Mesothelial cell of epicardium (in vitro differentiated cells): Measurements from ENCODE around the gene GJB2. TPM values are rescaled to one million over a fixed set of nuclear protein-coding genes. Genes with fewer than 3 reads are reported as not detected.
"Not testable (repeated sequence)": the region's sequence is repeated elsewhere in the genome, so short reads cannot be mapped to it uniquely, and the experiment has no call there.

ENCODE experiments used
- DNase-seq, 2 experiments: peaks; one replicate each; pipeline ENCODE4 v3.0.0; 2021; ENCODE audit warnings: low spot score in 2 of 2; ENCODE audit not compliant: unreplicated experiment in 2 of 2
- H3K27ac Mint-ChIP-seq: 2 replicates; pipeline ENCODE4 v1.8.0; 2021; ENCODE audit warnings: mixed read lengths
- H3K27me3 Mint-ChIP-seq: 2 replicates; pipeline ENCODE4 v1.8.0; 2021; ENCODE audit warnings: low read depth, mixed read lengths
- H3K36me3 Mint-ChIP-seq: 2 replicates; pipeline ENCODE4 v1.8.0; 2021; ENCODE audit warnings: mixed read lengths
- H3K4me1 Mint-ChIP-seq: 2 replicates; pipeline ENCODE4 v1.8.0; 2021; ENCODE audit warnings: mixed read lengths
- H3K4me3 Mint-ChIP-seq: 2 replicates; pipeline ENCODE4 v1.8.0; 2021; ENCODE audit warnings: mild to moderate bottlenecking, moderate library complexity, mixed read lengths
- H3K9me3 Mint-ChIP-seq: 2 replicates; pipeline ENCODE4 v1.8.0; 2021; ENCODE audit warnings: mixed read lengths
- CTCF ChIP-seq: fragments of 200-600 bp; sonication (generic); IDR thresholded peaks from one replicate; pipeline ENCODE4 v1.5.0; 2021; ENCODE audit warnings: antibody characterized with exemption; ENCODE audit not compliant: unreplicated experiment
- total RNA-seq: library from RNA; stranded (reverse); gene quantifications from 3 replicates; pipeline ENCODE4 v1.2.1, GENCODE V29; 2021

Gene GJB2
- total RNA-seq, 1 donor from 2014 or later: 25.4 TPM

GRCh38 chr13:20161275-20161950 is 31.3 kb downstream of the GJB2 start:
- H3K27ac Mint-ChIP-seq: no peak overlapping the region
- peaks cover 30% of the 10 kb centered on the region for H3K4me1 Mint-ChIP-seq
- H3K4me3 Mint-ChIP-seq: peak overlapping the region; percentile 60
- no peaks in the 10 kb centered on the region for H3K9me3 Mint-ChIP-seq
- peaks cover 51% of the 10 kb centered on the region for H3K27me3 Mint-ChIP-seq
- no peak for TF ChIP-seq CTCF
- DNase-seq: no peak
- H3K36me3 Mint-ChIP-seq: no peaks in the 10 kb centered on the region

- no peak for TF ChIP-seq CTCF
- DNase-seq: peak; percentile 64 to 81
- Mint-ChIP-seq H3K9me3 (no peaks in the 10 kb centered on the region), H3K4me3 (peak within 1 kb of the TSS; percentile 76), H3K27me3 (peaks cover 57% of the 10 kb centered on the region), H3K36me3 (no peaks in the 10 kb centered on the region), H3K4me1 (peaks cover 22% of the 10 kb centered on the region), H3K27ac (peak within 1 kb of the TSS; percentile 78)
Observed at GRCh38 chr13:20160306-20161274, 32.1 kb downstream of the GJB2 start, which contains the start of gene GJA3. TSS of gene GJA3 (minus strand) at chr13:20161052. CDS start at chr13:20143288, 17,764 bp downstream.

GRCh38 chr13:20159646-20160305 is 33.0 kb downstream of the GJB2 start:
- no peak for TF ChIP-seq CTCF
- peak overlapping the region; percentile 78 for H3K27ac Mint-ChIP-seq
- H3K4me3 Mint-ChIP-seq: peak overlapping the region; percentile 76
- no peaks in the 10 kb centered on the region for H3K9me3 Mint-ChIP-seq
- peaks cover 60% of the 10 kb centered on the region for H3K27me3 Mint-ChIP-seq
- peaks cover 15% of the 10 kb centered on the region for H3K4me1 Mint-ChIP-seq
- H3K36me3 Mint-ChIP-seq: no peaks in the 10 kb centered on the region
- no peak for DNase-seq

GRCh38 chr13:20157151-20157796 is 35.5 kb downstream of the GJB2 start:
- no peak for TF ChIP-seq CTCF
- no peak for DNase-seq
- Mint-ChIP-seq H3K9me3 (peaks cover 5% of the 10 kb centered on the region), H3K27me3 (peaks cover 62% of the 10 kb centered on the region), H3K4me3 (no peak overlapping the region), H3K36me3 (no peaks in the 10 kb centered on the region), H3K27ac (no peak overlapping the region), H3K4me1 (peaks cover 11% of the 10 kb centered on the region)

- Mint-ChIP-seq H3K27me3 (peaks cover 60% of the 10 kb centered on the region), H3K36me3 (no peaks in the 10 kb centered on the region), H3K4me1 (peaks cover 11% of the 10 kb centered on the region), H3K27ac (no peak overlapping the region), H3K4me3 (no peak overlapping the region), H3K9me3 (peaks cover 5% of the 10 kb centered on the region)
- no peak for TF ChIP-seq CTCF
- DNase-seq: no peak
Observed at GRCh38 chr13:20156702-20157101, 36.0 kb downstream of the GJB2 start.

- not testable (repeated sequence) for H3K36me3 Mint-ChIP-seq, H3K9me3 Mint-ChIP-seq, DNase-seq, H3K27ac Mint-ChIP-seq, H3K4me1 Mint-ChIP-seq, H3K4me3 Mint-ChIP-seq
- H3K27me3 Mint-ChIP-seq: peaks cover 57% of the 10 kb centered on the region
Observed at GRCh38 chr13:20153290-20153689, 39.4 kb downstream of the GJB2 start.
